HG03097 (cell line): ENCODE results near the gene KLF17.
"Not testable (repeated sequence)": the region's sequence is repeated elsewhere in the genome, so short reads cannot be mapped to it uniquely, and the experiment has no call there.

ENCODE experiments used
- ATAC-seq: cut with Tn5 transposase; IDR thresholded peaks from one replicate; pipeline ENCODE4 v1.9.1; 2021; ENCODE audit not compliant: unreplicated experiment, low FRiP score

Gene KLF17

GRCh38 chr1:44108241-44108640 is 10.4 kb upstream of the KLF17 start:
- no peak for ATAC-seq

DNA sequence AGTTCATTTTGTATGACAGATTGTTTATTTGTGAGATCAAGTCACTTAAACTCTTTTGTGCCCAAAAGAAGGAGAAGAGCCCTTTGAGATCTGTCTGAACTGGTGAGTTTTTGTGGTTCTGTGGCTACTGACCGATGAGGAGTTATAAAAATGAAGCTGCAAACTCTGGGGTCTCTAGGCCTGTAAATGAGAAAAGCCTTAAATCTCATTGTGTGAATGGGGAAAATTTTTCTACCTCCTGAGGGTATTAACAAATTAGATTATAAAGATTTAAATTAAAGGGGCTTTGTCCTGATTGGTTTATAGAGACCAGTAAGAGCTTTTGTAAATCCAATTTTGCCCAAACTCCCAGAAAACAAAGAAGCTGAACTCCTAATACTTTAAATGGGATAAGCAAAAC is 9.7 kb upstream of the KLF17 start:
- ATAC-seq: no peak

GRCh38 chr1:44110916-44111315 is 7.7 kb upstream of the KLF17 start:
- ATAC-seq: no peak

DNA sequence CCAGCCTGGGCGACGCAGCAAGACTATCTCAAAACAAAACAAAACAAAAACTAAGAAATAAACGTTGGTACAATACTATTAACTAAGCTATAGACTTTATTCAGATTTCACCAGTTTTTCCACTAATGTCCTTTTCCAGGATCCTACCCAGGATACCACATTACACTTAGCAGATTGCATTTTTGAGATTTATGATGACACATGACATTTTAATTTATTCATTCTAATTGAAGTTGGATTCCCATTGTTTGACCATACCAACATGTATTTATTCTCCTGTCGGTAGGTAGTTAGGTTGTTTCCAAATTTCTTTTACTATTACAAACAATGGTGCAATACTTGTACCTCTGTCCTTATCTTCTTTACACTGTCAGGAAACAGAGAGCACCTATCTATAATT is 6.8 kb upstream of the KLF17 start:
- no peak for ATAC-seq

DNA sequence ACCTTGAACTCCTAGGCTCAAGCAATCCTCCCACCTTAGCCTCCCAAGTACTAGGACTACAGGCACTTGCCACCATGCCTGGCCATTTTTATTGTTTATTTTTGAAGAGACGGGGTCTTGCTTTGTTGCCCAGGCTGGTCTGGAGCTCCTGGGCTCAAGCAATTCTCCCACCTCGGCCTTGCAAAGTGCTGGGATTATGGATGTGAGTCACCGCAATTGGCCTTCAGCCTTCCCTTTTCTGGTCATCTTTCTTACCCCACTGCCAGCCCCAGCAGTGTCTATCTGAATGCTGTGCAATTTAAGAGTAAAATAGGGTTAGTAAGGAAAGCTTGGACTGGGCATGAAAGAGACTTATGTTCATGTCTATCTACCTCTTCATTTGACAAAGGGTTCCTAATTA is 6.1 kb upstream of the KLF17 start:
- no peak for ATAC-seq

- ATAC-seq: no peak
These were observed 5.5 kb upstream of the KLF17 start for GRCh38 chr1:44113095-44113609.

GRCh38 chr1:44114098-44114497 is 4.5 kb upstream of the KLF17 start:
- no peak for ATAC-seq

GRCh38 chr1:44117272-44117671 is 1.3 kb upstream of the KLF17 start:
- ATAC-seq: not testable (repeated sequence)

DNA sequence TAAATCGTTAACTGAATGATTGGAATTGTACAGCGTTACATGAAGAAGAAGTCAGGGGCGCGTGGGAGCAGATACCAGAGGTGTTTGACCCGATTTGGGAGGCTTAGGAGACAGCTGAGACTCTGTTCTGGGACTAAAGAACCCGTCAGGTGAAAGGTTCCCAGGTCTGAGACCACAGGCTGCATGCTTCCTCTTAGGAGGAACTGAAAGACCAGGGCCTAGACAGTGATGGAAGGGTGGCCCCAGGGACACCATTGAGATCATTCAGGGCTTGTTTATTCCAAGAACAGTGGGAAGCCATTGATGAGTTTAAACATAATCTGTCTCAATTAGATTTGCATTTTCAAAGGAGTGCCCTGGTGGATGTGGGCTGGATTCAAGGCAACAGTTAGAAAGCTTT is 904 bp downstream of the KLF17 start:
- ATAC-seq: no peak

- no peak for ATAC-seq
These were observed 1.9 kb downstream of the KLF17 start for GRCh38 chr1:44120398-44120949.

GRCh38 chr1:44129616-44130500 is 11.2 kb downstream of the KLF17 start:
- ATAC-seq: no peak

- ATAC-seq: no peak
These were observed 12.8 kb downstream of the KLF17 start for GRCh38 chr1:44131411-44131810.

DNA sequence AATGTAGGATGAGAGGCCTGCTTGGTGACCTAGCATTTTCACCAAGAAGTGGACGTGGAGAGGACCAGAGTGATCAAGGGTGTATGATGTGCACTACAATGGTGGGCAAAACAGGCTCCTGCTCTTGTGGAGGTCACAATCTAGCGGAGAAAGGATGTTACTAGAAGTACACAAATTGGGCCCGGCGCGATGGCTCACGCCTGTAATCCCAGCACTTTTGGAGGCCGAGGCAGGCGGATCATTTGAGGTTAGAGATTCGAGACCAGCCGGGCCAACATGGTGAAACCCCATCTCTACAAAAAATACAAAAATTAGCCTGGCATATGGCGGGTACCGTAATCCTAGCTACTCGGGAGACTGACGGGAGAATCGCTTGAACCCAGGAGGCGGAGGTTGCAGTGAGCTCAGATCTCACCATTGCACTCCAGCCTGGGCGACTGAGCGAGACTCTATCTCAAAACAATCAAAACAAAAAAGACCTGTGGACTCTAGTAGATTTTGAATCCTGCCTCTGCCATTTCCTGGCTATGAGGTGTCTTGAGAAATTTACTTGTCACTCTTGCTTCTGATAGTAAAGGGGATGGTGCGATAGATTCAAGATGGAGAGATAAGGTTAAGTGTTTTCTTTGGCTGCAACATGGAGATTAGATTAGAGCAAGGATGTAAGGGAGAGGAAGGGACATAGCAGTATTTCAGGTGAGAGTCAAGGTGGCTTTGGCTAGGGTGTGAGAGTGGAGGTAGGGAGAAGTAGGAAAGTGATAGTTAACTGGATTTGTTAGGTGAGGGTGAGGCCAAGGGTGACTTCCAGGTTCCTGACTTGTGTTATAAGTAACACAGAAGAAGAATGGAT is 15.7 kb downstream of the KLF17 start:
- ATAC-seq: no peak

DNA sequence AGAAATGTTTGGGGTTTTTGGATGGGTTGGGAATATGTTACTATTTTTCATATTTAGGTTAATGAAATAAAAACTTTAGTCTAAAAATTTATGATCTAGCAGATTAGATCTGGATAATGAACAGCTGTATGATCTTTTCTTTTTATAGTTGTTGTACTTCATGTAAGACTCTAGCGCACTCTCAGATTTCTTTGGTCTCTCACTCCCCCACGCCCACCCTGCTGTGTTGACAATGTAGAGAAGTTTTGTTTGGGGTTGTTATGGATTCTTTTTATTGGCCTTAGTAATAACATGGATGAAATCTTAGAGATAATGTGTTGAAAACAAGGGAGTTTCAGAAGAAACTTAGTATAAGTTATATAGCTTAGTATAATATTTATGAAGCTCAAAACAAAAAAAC is 17.3 kb downstream of the KLF17 start:
- no peak for ATAC-seq

GRCh38 chr1:44138239-44138638 is 19.6 kb downstream of the KLF17 start:
- no peak for ATAC-seq

GRCh38 chr1:44139565-44139964 is 20.9 kb downstream of the KLF17 start:
- not testable (repeated sequence) for ATAC-seq

- ATAC-seq: no peak
These were observed 22.9 kb downstream of the KLF17 start, which contains the start of gene KLF18 for GRCh38 chr1:44141531-44141930. KLF18 (minus strand) TSS chr1:44141631; CDS start chr1:44141631, 0 bp downstream.

DNA sequence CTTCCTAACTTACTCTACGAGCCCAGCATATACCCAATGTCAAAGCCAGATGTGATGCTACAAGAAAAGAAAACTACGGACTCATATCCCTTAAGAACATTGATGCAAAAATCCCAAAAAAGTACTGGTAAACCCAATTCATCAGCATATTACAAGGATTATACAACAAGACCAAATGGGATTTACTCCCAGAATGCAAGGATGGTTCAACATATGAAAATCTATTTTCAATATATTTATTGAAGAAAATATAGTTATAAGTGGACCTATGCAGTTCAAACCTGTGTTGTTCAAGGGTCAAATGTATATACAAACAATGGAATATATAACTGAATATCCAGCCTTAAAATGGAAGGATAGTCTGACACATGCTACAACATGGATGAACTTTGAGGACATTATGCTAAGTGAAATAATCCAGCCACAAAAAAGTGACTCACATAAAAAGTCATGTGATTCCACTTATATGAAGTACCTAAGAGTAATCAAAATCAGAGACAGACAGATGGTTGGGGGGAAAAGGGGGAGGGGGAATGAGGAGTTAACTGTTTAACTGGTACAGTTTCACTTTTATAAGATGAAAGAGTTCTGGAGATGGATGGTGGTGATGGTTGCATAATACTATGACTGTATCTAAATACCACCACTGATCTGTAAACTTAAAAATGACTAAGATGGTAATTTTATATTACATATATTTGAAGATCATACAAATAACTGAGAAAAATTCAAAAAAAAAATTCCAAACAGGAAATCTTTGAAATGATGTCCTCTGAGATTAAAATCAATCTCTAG is 26.5 kb downstream of the KLF17 start:
- no peak for ATAC-seq

GRCh38 chr1:44146536-44147361 is 28.1 kb downstream of the KLF17 start:
- ATAC-seq: no peak
